Endodermal cell (in vitro differentiated cells): ENCODE results near the gene CCDC195. TPM values are rescaled to one million over a fixed set of nuclear protein-coding genes. Genes with fewer than 3 reads are reported as not detected.

Experiments used
- DNase-seq: peaks from one replicate; pipeline ENCODE4 v3.0.0-alpha.2; 2017
- H3K27ac ChIP-seq: 2 replicates; pipeline ENCODE4 v1.5.1; 2013; ENCODE audit warnings: mild to moderate bottlenecking, low read depth, low read length, moderate library complexity
- H3K27me3 ChIP-seq: 2 replicates; pipeline ENCODE4 v1.6.1; 2013; ENCODE audit warnings: mild to moderate bottlenecking, low read length, moderate library complexity; ENCODE audit not compliant: insufficient read depth, control insufficient read depth, poor library complexity, severe bottlenecking
- H3K36me3 ChIP-seq: 2 replicates; pipeline ENCODE4 v1.7.0; 2013; ENCODE audit warnings: mild to moderate bottlenecking, low read length, moderate library complexity; ENCODE audit not compliant: control insufficient read depth, insufficient read depth
- H3K4me1 ChIP-seq: one replicate; pipeline ENCODE4 v1.7.0; 2013; ENCODE audit warnings: low read length; ENCODE audit not compliant: control insufficient read depth, insufficient read depth
- H3K4me3 ChIP-seq: 2 replicates; pipeline ENCODE4 v1.5.1; 2013; ENCODE audit warnings: mild to moderate bottlenecking, low read length, moderate library complexity
- H3K9ac ChIP-seq: 2 replicates; pipeline ENCODE4 v1.6.1; 2013; ENCODE audit warnings: mild to moderate bottlenecking, low read length, moderate library complexity; ENCODE audit not compliant: poor library complexity, severe bottlenecking; ENCODE audit errors: extremely low read depth
- H3K9me3 ChIP-seq: 2 replicates; pipeline ENCODE4 v1.6.1; 2013; ENCODE audit warnings: mild to moderate bottlenecking, low read length, moderate library complexity; ENCODE audit not compliant: control insufficient read depth
- H3K27ac Mint-ChIP-seq: 2 replicates; pipeline ENCODE4 v1.8.0; 2020; ENCODE audit warnings: mixed read lengths
- H3K27me3 Mint-ChIP-seq: 2 replicates; pipeline ENCODE4 v1.8.0; 2021; ENCODE audit warnings: mild to moderate bottlenecking, mixed read lengths; ENCODE audit not compliant: insufficient read depth
- H3K36me3 Mint-ChIP-seq: 2 replicates; pipeline ENCODE4 v1.8.0; 2020; ENCODE audit warnings: low read depth, mixed read lengths
- H3K4me1 Mint-ChIP-seq: 2 replicates; pipeline ENCODE4 v1.8.0; 2020; ENCODE audit warnings: mixed read lengths
- H3K4me3 Mint-ChIP-seq: 2 replicates; pipeline ENCODE4 v1.8.0; 2020; ENCODE audit warnings: mild to moderate bottlenecking, moderate library complexity, mixed read lengths
- H3K9me3 Mint-ChIP-seq: 2 replicates; pipeline ENCODE4 v1.8.0; 2020; ENCODE audit warnings: mild to moderate bottlenecking, mixed read lengths
- WGBS, 2 experiments: methylation state at CpG; one replicate each; pipeline versions ENCODE4 v1.1.5 to v1.1.7; 2013; ENCODE audit warnings: missing lambda C conversion rate in 2 of 2, mixed read lengths in 1 of 2; ENCODE audit not compliant: insufficient coverage in 1 of 2, insufficient read length in 1 of 2; 5-methylcytosine and 5-hydroxymethylcytosine counted together
- total RNA-seq, 2 donors: library from RNA; stranded (reverse); fragmentation: NEBNext Ultra II Directional in 1 of 2; extraction: Animal tissue kit (Norgen Biotek cat#: 25700) in 1 of 2; gene quantifications; 2 replicates in 1 of 2; 3 replicates in 1 of 2; pipeline ENCODE4 v1.2.1, GENCODE V29; 2021
- TF ChIP-seq, protein P1 (sequence below): fragments of 200-600 bp; sonication (generic); conservative IDR thresholded peaks from 2 replicates; pipeline ENCODE4 v1.5.0; 2021; ENCODE audit warnings: antibody characterized with exemption, mild to moderate bottlenecking

CCDC195 gene
- total RNA-seq, 2 donors from 2014 or later = not detected

DNA sequence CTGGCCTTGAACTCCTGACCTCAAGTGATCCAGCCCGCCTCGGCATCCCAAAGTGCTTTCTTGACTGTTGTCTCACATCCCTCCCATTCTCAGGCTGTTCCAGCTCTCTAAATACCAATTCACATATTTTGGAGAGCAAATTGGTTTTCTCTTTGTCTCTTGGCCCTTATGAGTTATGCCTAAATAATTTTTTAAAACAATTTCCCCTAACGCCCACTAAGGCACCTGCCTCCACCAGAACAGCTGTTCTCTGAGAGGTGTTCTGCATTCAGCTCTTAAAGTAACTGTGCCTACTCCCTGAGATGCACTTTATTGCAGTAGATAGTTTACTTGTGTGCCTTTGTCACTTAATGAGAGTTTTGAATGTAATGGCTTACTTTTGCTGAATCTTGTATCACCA is 6.9 kb downstream of the CCDC195 start:
- Histone ChIP-seq H3K27me3 (no peaks in the 10 kb centered on the region), H3K4me1 (no peaks in the 10 kb centered on the region), H3K9ac (no peak overlapping the region), H3K36me3 (no peaks in the 10 kb centered on the region), H3K4me3 (no peak overlapping the region), H3K27ac (no peak overlapping the region), H3K9me3 (no peaks in the 10 kb centered on the region)
- Mint-ChIP-seq H3K4me1 (no peaks in the 10 kb centered on the region), H3K4me3 (no peak overlapping the region), H3K27ac (no peak overlapping the region), H3K27me3 (no peaks in the 10 kb centered on the region), H3K9me3 (no peaks in the 10 kb centered on the region), H3K36me3 (no peaks in the 10 kb centered on the region)
- DNase-seq = no peak
- 93% methylated on average over 3 of the region's 3 CpGs; no CpG with 5 or more reads in 1 of the 2 experiments for WGBS, 2 experiments
- TF ChIP-seq, protein P1, sequence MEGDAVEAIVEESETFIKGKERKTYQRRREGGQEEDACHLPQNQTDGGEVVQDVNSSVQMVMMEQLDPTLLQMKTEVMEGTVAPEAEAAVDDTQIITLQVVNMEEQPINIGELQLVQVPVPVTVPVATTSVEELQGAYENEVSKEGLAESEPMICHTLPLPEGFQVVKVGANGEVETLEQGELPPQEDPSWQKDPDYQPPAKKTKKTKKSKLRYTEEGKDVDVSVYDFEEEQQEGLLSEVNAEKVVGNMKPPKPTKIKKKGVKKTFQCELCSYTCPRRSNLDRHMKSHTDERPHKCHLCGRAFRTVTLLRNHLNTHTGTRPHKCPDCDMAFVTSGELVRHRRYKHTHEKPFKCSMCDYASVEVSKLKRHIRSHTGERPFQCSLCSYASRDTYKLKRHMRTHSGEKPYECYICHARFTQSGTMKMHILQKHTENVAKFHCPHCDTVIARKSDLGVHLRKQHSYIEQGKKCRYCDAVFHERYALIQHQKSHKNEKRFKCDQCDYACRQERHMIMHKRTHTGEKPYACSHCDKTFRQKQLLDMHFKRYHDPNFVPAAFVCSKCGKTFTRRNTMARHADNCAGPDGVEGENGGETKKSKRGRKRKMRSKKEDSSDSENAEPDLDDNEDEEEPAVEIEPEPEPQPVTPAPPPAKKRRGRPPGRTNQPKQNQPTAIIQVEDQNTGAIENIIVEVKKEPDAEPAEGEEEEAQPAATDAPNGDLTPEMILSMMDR = no peak

DNA sequence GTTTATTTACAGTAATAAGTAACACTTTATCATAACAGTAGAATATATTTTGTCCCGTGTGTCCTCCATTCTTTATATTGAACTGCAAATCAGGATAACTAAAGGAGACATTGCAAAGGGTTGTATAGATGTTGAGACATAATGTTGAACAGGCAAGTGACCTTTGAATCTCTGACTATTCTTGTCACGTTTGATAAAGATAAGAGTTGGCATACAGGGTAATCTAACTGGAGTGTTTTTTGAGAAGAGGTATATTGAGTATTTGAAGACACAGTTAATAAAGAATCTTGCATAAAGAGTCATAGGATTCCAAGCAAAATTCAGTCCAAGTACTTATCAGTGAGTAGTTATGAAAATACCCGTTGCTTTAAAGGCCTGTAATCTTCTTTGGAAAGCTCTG is 21.7 kb downstream of the CCDC195 start:
- Histone ChIP-seq H3K4me3 (no peak overlapping the region), H3K4me1 (no peaks in the 10 kb centered on the region), H3K9me3 (no peaks in the 10 kb centered on the region), H3K36me3 (no peaks in the 10 kb centered on the region), H3K9ac (no peak overlapping the region), H3K27me3 (no peaks in the 10 kb centered on the region), H3K27ac (no peak overlapping the region)
- Mint-ChIP-seq H3K4me3 (no peak overlapping the region), H3K36me3 (no peaks in the 10 kb centered on the region), H3K27ac (no peak overlapping the region), H3K9me3 (no peaks in the 10 kb centered on the region), H3K27me3 (no peaks in the 10 kb centered on the region), H3K4me1 (no peaks in the 10 kb centered on the region)
- DNase-seq = no peak
- TF ChIP-seq, protein P1 = no peak
- WGBS, 2 experiments = 91 to 92% methylated on average over 2 to 3 of the region's 3 CpGs

DNA sequence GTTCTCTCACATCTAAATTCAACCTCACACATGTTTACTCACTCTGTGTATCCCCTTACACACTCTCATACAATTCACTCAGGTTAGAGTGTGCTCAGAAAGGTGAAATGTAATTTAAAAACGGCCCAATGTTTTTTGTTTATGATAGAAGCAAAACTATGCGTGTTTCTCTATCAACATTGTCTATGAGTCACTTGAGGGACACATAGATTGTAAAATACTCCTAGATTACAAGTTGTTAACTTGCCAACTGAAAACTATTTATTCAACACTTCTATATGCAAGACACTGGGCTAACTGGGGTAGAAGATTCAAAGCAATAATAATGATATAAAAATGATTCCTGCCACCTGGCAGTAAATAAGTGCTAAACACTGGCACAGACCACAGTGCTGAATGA is 24.6 kb downstream of the CCDC195 start:
- Histone ChIP-seq H3K4me3 (no peak overlapping the region), H3K9me3 (no peaks in the 10 kb centered on the region), H3K27me3 (no peaks in the 10 kb centered on the region), H3K9ac (no peak overlapping the region), H3K36me3 (no peaks in the 10 kb centered on the region), H3K4me1 (no peaks in the 10 kb centered on the region), H3K27ac (no peak overlapping the region)
- Mint-ChIP-seq H3K4me3 (no peak overlapping the region), H3K27ac (no peak overlapping the region), H3K36me3 (no peaks in the 10 kb centered on the region), H3K9me3 (no peaks in the 10 kb centered on the region), H3K27me3 (no peaks in the 10 kb centered on the region), H3K4me1 (no peaks in the 10 kb centered on the region)
- no peak for DNase-seq
- 76 to 93% methylated on average over 2 of the region's 2 CpGs for WGBS, 2 experiments
- TF ChIP-seq, protein P1 = no peak
